Ishikawa (cell line): ENCODE results near the gene RNF180.

Experiments
- CEBPB ChIP-seq: IDR thresholded peaks from 2 replicates; pipeline ENCODE4 v1.6.1; 2012
- CREB1 ChIP-seq: IDR thresholded peaks from 2 replicates; pipeline ENCODE4 v1.6.1; 2012; ENCODE audit warnings: low read depth
- EGR1 ChIP-seq: IDR thresholded peaks from 2 replicates; pipeline ENCODE4 v1.6.1; 2012
- EP300 ChIP-seq: IDR thresholded peaks from 2 replicates; pipeline ENCODE4 v1.6.1; 2012; ENCODE audit warnings: borderline replicate concordance
- FOXM1 ChIP-seq: IDR thresholded peaks from 2 replicates; pipeline ENCODE4 v1.6.1; 2012; ENCODE audit warnings: low read depth, borderline replicate concordance
- NFIC ChIP-seq: IDR thresholded peaks from 2 replicates; pipeline ENCODE4 v1.6.1; 2012
- RAD21 ChIP-seq: IDR thresholded peaks from 2 replicates; pipeline ENCODE4 v1.6.1; 2012; ENCODE audit warnings: low read depth
- TAF1 ChIP-seq: IDR thresholded peaks from 2 replicates; pipeline ENCODE4 v1.6.1; 2012; ENCODE audit warnings: low read depth, mild to moderate bottlenecking
- TCF12 ChIP-seq: IDR thresholded peaks from 2 replicates; pipeline ENCODE4 v1.6.1; 2012; ENCODE audit warnings: low read depth
- YY1 ChIP-seq: IDR thresholded peaks from 2 replicates; pipeline ENCODE4 v1.6.1; 2012; ENCODE audit warnings: low read depth
- ZBTB7A ChIP-seq: IDR thresholded peaks from 2 replicates; pipeline ENCODE4 v1.6.1; 2012; ENCODE audit warnings: low read depth
- TF ChIP-seq, protein P1 (sequence below): IDR thresholded peaks from 2 replicates; pipeline ENCODE4 v1.6.1; 2012
- TF ChIP-seq, protein P2 (sequence below): IDR thresholded peaks from 2 replicates; pipeline ENCODE4 v1.6.1; 2012
- TF ChIP-seq, protein P3 (sequence below): IDR thresholded peaks from 2 replicates; pipeline ENCODE4 v1.6.1; 2012; ENCODE audit warnings: low read depth, mild to moderate bottlenecking

DNA sequence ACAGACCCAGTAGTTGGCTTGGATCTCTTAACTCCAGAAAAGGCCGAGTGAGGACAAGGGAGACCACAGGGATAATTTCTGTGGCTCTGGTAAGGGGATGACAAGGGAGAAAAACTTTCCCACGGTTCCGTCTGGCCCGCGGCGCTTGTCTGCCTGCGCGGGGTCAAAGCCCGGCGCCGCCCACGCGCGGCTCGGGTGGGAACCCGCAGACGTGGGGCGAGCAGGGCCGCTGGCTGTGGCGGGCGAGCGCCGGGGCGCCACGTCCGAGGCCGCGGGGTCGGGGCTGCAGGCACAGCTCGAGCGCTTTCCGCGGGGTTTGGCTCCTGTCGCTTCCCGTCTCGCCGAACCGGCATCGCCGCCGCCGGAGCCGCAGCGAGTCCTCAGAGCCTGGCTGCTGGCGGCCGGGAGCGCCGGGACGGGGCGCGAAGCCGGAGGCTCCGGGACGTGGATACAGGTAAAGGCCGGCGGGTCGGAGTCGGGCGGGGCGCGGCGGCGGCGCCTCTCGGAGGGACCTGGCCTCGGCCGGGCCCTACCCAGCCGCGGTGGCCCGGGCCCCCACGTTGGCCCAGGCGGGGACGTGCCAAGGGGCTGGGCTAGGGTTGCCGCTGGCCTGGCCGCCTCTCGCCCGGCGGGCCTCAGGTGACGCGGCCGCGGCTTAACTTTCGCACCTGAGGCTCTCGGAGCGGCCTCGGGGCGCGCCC lies at the start of gene RNF180:
- no peak for TF ChIP-seq CREB1
- no peak for TF ChIP-seq FOXM1
- TF ChIP-seq TAF1 = no peak
- TF ChIP-seq, protein P1, sequence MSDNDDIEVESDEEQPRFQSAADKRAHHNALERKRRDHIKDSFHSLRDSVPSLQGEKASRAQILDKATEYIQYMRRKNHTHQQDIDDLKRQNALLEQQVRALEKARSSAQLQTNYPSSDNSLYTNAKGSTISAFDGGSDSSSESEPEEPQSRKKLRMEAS = 0 out of 2 replicates have a peak, but pooled peaks have one; percentile 20
- no peak for TF ChIP-seq EP300
- TF ChIP-seq, protein P2, sequence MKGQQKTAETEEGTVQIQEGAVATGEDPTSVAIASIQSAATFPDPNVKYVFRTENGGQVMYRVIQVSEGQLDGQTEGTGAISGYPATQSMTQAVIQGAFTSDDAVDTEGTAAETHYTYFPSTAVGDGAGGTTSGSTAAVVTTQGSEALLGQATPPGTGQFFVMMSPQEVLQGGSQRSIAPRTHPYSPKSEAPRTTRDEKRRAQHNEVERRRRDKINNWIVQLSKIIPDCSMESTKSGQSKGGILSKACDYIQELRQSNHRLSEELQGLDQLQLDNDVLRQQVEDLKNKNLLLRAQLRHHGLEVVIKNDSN = no peak
- TF ChIP-seq, protein P3, sequence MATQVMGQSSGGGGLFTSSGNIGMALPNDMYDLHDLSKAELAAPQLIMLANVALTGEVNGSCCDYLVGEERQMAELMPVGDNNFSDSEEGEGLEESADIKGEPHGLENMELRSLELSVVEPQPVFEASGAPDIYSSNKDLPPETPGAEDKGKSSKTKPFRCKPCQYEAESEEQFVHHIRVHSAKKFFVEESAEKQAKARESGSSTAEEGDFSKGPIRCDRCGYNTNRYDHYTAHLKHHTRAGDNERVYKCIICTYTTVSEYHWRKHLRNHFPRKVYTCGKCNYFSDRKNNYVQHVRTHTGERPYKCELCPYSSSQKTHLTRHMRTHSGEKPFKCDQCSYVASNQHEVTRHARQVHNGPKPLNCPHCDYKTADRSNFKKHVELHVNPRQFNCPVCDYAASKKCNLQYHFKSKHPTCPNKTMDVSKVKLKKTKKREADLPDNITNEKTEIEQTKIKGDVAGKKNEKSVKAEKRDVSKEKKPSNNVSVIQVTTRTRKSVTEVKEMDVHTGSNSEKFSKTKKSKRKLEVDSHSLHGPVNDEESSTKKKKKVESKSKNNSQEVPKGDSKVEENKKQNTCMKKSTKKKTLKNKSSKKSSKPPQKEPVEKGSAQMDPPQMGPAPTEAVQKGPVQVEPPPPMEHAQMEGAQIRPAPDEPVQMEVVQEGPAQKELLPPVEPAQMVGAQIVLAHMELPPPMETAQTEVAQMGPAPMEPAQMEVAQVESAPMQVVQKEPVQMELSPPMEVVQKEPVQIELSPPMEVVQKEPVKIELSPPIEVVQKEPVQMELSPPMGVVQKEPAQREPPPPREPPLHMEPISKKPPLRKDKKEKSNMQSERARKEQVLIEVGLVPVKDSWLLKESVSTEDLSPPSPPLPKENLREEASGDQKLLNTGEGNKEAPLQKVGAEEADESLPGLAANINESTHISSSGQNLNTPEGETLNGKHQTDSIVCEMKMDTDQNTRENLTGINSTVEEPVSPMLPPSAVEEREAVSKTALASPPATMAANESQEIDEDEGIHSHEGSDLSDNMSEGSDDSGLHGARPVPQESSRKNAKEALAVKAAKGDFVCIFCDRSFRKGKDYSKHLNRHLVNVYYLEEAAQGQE = no peak
- TF ChIP-seq ZBTB7A = no peak; the same call in 1 of the 2 replicates
- no peak for TF ChIP-seq RAD21
- TF ChIP-seq NFIC = no peak
- no peak; the same call in 1 of the 2 replicates for TF ChIP-seq EGR1
- TF ChIP-seq TCF12 = no peak
- TF ChIP-seq CEBPB = no peak
- no peak for TF ChIP-seq YY1
